Measurements from ENCODE around the gene PPARG. TPM values are rescaled to one million over a fixed set of nuclear protein-coding genes. Genes with fewer than 3 reads are reported as not detected.

The PPARG gene
- total and polyA plus RNA-seq, 2 experiments from 2014 or later = 0.15 to 0.42 TPM

DNA sequence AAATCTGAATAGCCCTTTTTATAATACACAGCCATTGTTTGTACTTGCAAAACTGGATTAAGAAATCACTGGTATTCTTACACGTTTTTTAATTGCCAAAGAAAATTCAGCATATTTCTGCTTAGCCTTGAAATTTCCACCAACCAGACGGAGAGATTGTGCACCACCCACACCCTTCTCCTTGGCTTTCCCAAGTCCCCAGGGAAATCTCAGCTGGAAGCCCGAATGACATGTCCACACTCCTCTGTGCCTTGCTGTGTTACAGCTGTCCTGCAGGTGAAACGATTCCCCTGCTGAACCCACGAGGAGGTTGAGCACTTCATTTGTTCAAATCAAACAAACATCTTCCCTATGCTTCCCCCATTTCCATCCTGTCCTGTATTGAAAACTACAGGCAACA lies 49.6 kb upstream of the PPARG start:
- Histone ChIP-seq H3F3A (replicated peaks; ENCODE audit: low read depth) (no peaks in the 10 kb centered on the region), H3K4me1 (ENCODE audit: insufficient read depth) (no peaks in the 10 kb centered on the region), H3K27me3 (ENCODE audit: insufficient read depth) (no peaks in the 10 kb centered on the region), H3K4me2 (no peak overlapping the region), H3K79me2 (replicated peaks; ENCODE audit: insufficient read depth) (no peaks in the 10 kb centered on the region), H4K20me1 (replicated peaks; ENCODE audit: insufficient read depth) (no peaks in the 10 kb centered on the region), H2AFZ (no peak overlapping the region), H3K4me3 (no peak overlapping the region), H3K27ac (ENCODE audit: low read depth) (no peak overlapping the region), H3K9me2 (ENCODE audit: insufficient read depth) (peaks cover 16% of the 10 kb centered on the region), H3K36me3 (ENCODE audit: insufficient read depth) (no peaks in the 10 kb centered on the region)
- no peak for DNase-seq (ENCODE audit: low spot score)
- Mint-ChIP-seq H3K36me3 (ENCODE audit: low read depth) (no peaks in the 10 kb centered on the region), H3K4me3 (no peak overlapping the region), H3K9me3 (no peaks in the 10 kb centered on the region; the same call in 2 of the 3 replicates), H3K4me1 (no peaks in the 10 kb centered on the region), H3K27me3 (ENCODE audit: insufficient read depth, low read depth, poor library complexity) (no peaks in the 10 kb centered on the region), H3K27ac (no peak overlapping the region)
- no peak for ATAC-seq
- TF ChIP-seq EZH2phosphoT487 (IDR thresholded peaks at IDR 0.05; ENCODE audit: unreplicated experiment) (no peak), ZNF114 (CRISPR knock-in tag; IDR thresholded peaks at IDR 0.05) (no peak), CREB1 (CRISPR knock-in tag; IDR thresholded peaks at IDR 0.05; ENCODE audit: low read depth) (no peak), STAT1 (IDR thresholded peaks at IDR 0.05; ENCODE audit: unreplicated experiment) (no peak), NANOG (IDR thresholded peaks at IDR 0.05; ENCODE audit: borderline replicate concordance) (no peak), ZNF462 (CRISPR knock-in tag; IDR thresholded peaks at IDR 0.05) (no peak), ZNF331 (CRISPR knock-in tag; IDR thresholded peaks at IDR 0.05; ENCODE audit: low read depth) (no peak), EZH2 (IDR thresholded peaks at IDR 0.05; ENCODE audit: low read depth, unreplicated experiment) (no peak), REST (IDR thresholded peaks at IDR 0.05; ENCODE audit: unreplicated experiment) (no peak), JUNB (IDR thresholded peaks at IDR 0.05; ENCODE audit: unreplicated experiment) (no peak), POLR2AphosphoS5 (IDR thresholded peaks at IDR 0.05; ENCODE audit: low read depth) (no peak)
- TF ChIP-seq, protein P1, sequence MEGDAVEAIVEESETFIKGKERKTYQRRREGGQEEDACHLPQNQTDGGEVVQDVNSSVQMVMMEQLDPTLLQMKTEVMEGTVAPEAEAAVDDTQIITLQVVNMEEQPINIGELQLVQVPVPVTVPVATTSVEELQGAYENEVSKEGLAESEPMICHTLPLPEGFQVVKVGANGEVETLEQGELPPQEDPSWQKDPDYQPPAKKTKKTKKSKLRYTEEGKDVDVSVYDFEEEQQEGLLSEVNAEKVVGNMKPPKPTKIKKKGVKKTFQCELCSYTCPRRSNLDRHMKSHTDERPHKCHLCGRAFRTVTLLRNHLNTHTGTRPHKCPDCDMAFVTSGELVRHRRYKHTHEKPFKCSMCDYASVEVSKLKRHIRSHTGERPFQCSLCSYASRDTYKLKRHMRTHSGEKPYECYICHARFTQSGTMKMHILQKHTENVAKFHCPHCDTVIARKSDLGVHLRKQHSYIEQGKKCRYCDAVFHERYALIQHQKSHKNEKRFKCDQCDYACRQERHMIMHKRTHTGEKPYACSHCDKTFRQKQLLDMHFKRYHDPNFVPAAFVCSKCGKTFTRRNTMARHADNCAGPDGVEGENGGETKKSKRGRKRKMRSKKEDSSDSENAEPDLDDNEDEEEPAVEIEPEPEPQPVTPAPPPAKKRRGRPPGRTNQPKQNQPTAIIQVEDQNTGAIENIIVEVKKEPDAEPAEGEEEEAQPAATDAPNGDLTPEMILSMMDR (conservative IDR thresholded peaks at IDR 0.05; ENCODE audit: low read depth in 2 of 2) = no peak
- TF ChIP-seq, protein P2, sequence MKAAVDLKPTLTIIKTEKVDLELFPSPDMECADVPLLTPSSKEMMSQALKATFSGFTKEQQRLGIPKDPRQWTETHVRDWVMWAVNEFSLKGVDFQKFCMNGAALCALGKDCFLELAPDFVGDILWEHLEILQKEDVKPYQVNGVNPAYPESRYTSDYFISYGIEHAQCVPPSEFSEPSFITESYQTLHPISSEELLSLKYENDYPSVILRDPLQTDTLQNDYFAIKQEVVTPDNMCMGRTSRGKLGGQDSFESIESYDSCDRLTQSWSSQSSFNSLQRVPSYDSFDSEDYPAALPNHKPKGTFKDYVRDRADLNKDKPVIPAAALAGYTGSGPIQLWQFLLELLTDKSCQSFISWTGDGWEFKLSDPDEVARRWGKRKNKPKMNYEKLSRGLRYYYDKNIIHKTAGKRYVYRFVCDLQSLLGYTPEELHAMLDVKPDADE (IDR thresholded peaks at IDR 0.05) = no peak
